Stimulated activated CD4-positive, alpha-beta T cell treated with anti-CD3 and anti-CD28 coated beads, Interleukin-1b, Interleukin-23, amount 100 ng/mL, for 24 hours (primary cell): ENCODE measurements around the gene EIF2B5.

ENCODE experiments used
- DNase-seq, 4 experiments: peaks; one replicate each; pipeline ENCODE4 v3.0.0-alpha.2; 2020; ENCODE audit warnings: low read depth in 4 of 4, low spot score in 1 of 4

The EIF2B5 gene

GRCh38 chr3:184192889-184193288, 57.7 kb downstream of the EIF2B5 start:
- DNase-seq: no peak

GRCh38 chr3:184193991-184194539, 58.9 kb downstream of the EIF2B5 start:
- no peak for DNase-seq
